ENCODE measurements around the gene COA1.

DNA sequence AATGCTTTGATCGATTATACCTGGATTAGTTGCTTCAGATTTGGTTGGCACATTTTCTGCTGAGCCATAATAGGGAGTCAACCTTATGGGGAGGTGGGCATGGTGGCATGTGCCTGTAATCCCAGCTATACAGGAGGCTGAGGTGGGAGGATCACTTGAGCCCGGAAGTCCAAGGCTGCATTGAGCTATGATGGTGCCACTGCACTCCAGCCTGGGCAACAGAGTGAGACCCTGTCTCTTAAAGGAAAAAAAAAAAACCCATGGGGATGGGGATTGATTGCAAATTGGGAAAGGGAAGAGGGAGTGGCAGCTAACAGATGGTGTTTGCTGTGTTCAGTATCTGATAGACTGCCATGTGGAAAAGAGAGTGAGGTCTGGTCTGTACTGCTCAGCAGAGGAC lies 135.3 kb downstream of the COA1 start:
- TF ChIP-seq POLR2A (IDR thresholded peaks at IDR 0.05): no peak
- TF ChIP-seq, protein P1, sequence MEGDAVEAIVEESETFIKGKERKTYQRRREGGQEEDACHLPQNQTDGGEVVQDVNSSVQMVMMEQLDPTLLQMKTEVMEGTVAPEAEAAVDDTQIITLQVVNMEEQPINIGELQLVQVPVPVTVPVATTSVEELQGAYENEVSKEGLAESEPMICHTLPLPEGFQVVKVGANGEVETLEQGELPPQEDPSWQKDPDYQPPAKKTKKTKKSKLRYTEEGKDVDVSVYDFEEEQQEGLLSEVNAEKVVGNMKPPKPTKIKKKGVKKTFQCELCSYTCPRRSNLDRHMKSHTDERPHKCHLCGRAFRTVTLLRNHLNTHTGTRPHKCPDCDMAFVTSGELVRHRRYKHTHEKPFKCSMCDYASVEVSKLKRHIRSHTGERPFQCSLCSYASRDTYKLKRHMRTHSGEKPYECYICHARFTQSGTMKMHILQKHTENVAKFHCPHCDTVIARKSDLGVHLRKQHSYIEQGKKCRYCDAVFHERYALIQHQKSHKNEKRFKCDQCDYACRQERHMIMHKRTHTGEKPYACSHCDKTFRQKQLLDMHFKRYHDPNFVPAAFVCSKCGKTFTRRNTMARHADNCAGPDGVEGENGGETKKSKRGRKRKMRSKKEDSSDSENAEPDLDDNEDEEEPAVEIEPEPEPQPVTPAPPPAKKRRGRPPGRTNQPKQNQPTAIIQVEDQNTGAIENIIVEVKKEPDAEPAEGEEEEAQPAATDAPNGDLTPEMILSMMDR (IDR thresholded peaks at IDR 0.05): no peak

Data from esophagus squamous epithelium (tissue), 4 donors.